Measurements from ENCODE around the gene GPSM1.

GRCh38 chr9:136331030-136331429 is 3.7 kb downstream of the GPSM1 start:
- TF ChIP-seq POLR2AphosphoS5 (IDR thresholded peaks at IDR 0.05; ENCODE audit: borderline replicate concordance, low read depth, low read length) (no peak), EZH2 (IDR thresholded peaks at IDR 0.05) (no peak), FOXP2 (optimal IDR thresholded peaks at IDR 0.05; ENCODE audit: control extremely low read depth, extremely low read length, insufficient read depth) (no peak)
